K562 (cell line): ENCODE results near the gene MTOR. TPM values are rescaled to one million over a fixed set of nuclear protein-coding genes. Genes with fewer than 3 reads are reported as not detected.

Experiments used
- ATAC-seq: fragments of 200-7000 bp; cut with Tn5 transposase; 3 replicates; pipeline ENCODE4 v1.9.1; 2020; ENCODE audit warnings: moderate library complexity
- BruUV-seq: library from RNA; stranded (reverse); fragments of 400-500 nt; replicated peaks from 2 replicates; lab custom pipeline; 2021; lab: Mats Ljungman, UMichigan
- CTCF ChIA-PET: fragments of 300-600 bp; formaldehyde crosslinking; extraction: SDS; loops from one replicate; lab custom pipeline; 2021; ENCODE audit warnings: low intra/inter-chr PET ratio; lab: Yijun Ruan, JAX
- POLR2A ChIA-PET: fragments of 300-600, 350-650 bp; sonication (Branson Sonifier 250); formaldehyde crosslinking; extraction: SDS; loops from one replicate; lab custom pipeline; 2021; ENCODE audit warnings: antibody characterized with exemption, inconsistent platforms; lab: Yijun Ruan, JAX
- DNase-seq, 4 experiments: peaks; one replicate each; pipeline versions ENCODE4 v3.0.0 to v3.0.0-alpha.2; 2011 to 2018; ENCODE audit warnings: low spot score in 3 of 4, mixed read lengths in 3 of 4; ENCODE audit errors: extremely low read depth in 1 of 4
- FAIRE-seq: peaks from 2 replicates; lab custom pipeline; 2011; peaks lifted over from hg19 to GRCh38; lab: Jason Lieb, UNC
- H2AFZ ChIP-seq: 2 replicates; pipeline ENCODE4 v1.6.0; 2011; ENCODE audit warnings: low read depth, low read length, control low read depth, inconsistent platforms
- H3K27ac ChIP-seq: fragments of 200-600 bp; 3 replicates; pipeline ENCODE4 v1.8.0; 2011; ENCODE audit warnings: low read depth, mild to moderate bottlenecking, control low read depth, inconsistent platforms, low read length, moderate library complexity, mixed read lengths; ENCODE audit errors: extremely low read depth
- H3K27me3 ChIP-seq, 2 experiments: fragments of 300-600 bp in 1 of 2; 2 replicates in 1 of 2; 3 replicates in 1 of 2; pipeline versions ENCODE4 v1.6.0 to v1.8.0; 2011; ENCODE audit warnings: inconsistent platforms in 2 of 2, low read length in 2 of 2, mild to moderate bottlenecking in 1 of 2, mixed read lengths in 1 of 2, moderate library complexity in 1 of 2; ENCODE audit not compliant: control insufficient read depth in 2 of 2, insufficient read depth in 2 of 2
- H3K36me3 ChIP-seq: fragments of 300-600 bp; 3 replicates; pipeline ENCODE4 v1.8.0; 2011; ENCODE audit warnings: mild to moderate bottlenecking, low read length, inconsistent platforms; ENCODE audit not compliant: control insufficient read depth, insufficient read depth
- H3K4me1 ChIP-seq, 2 experiments: fragments of 200-600 bp in 1 of 2; replicated peaks in 1 of 2; 2 replicates in 1 of 2; 3 replicates in 1 of 2; pipeline versions ENCODE4 v1.5.1 to v1.8.0; 2011; ENCODE audit warnings: inconsistent platforms in 2 of 2, low read length in 2 of 2, mild to moderate bottlenecking in 1 of 2, mixed read lengths in 1 of 2, moderate library complexity in 1 of 2; ENCODE audit not compliant: control insufficient read depth in 2 of 2, insufficient read depth in 2 of 2
- H3K4me2 ChIP-seq: 2 replicates; pipeline ENCODE4 v1.6.1; 2011; ENCODE audit warnings: low read length, control low read depth, inconsistent platforms, mixed read lengths; ENCODE audit not compliant: insufficient read depth
- H3K4me3 ChIP-seq: fragments of 200-600 bp; sonication (generic), shearing (Covaris generic); 2 replicates; pipeline ENCODE4 v1.5.1; 2016; ENCODE audit warnings: control low read depth, inconsistent platforms
- H3K79me2 ChIP-seq: fragments of 200-600 bp; 3 replicates; pipeline ENCODE4 v1.8.0; 2011; ENCODE audit warnings: low read length, inconsistent platforms; ENCODE audit not compliant: control insufficient read depth, insufficient read depth
- H3K9ac ChIP-seq, 2 experiments: 2 replicates each; pipeline versions ENCODE4 v1.6.0 to v1.6.1; 2011; ENCODE audit warnings: low read depth in 2 of 2, low read length in 2 of 2, control low read depth in 1 of 2, inconsistent platforms in 1 of 2, mild to moderate bottlenecking in 1 of 2, mixed read lengths in 1 of 2; ENCODE audit not compliant: insufficient read depth in 1 of 2
- H3K9me1 ChIP-seq: one replicate; pipeline ENCODE4 v1.6.0; 2011; ENCODE audit warnings: inconsistent platforms, mild to moderate bottlenecking, low read length, moderate library complexity; ENCODE audit not compliant: control insufficient read depth, insufficient read depth
- H3K9me3 ChIP-seq: replicated peaks from 2 replicates; pipeline ENCODE4 v1.5.1; 2011; ENCODE audit warnings: low read depth, low read length, inconsistent platforms; ENCODE audit not compliant: control insufficient read depth, insufficient read depth
- H4K20me1 ChIP-seq: replicated peaks from 2 replicates; pipeline ENCODE4 v1.6.1; 2011; ENCODE audit warnings: low read length, inconsistent platforms, mixed read lengths; ENCODE audit not compliant: control insufficient read depth, insufficient read depth
- AFF4 ChIP-seq: sonication (generic); formaldehyde crosslinking; IDR thresholded peaks from 2 replicates; pipeline ENCODE4 v1.8.0; 2023; ENCODE audit warnings: mild to moderate bottlenecking, missing genetic modification reagents
- CBX8 ChIP-seq: fragments of 200-600 bp; sonication (generic); IDR thresholded peaks from 2 replicates; pipeline ENCODE4 v1.6.1; 2012; ENCODE audit warnings: borderline replicate concordance, mixed run types, low read depth, mild to moderate bottlenecking, moderate library complexity, mixed read lengths, low read length, control low read depth, inconsistent platforms; ENCODE audit not compliant: poor library complexity, severe bottlenecking; ENCODE audit errors: extremely low read depth
- ELF1 ChIP-seq: fragments of 200-800 bp; sonication (Bioruptor generic); IDR thresholded peaks from 2 replicates; pipeline ENCODE4 v1.6.1; 2016; ENCODE audit warnings: missing genetic modification characterization, missing compliant biosample characterization
- MCM5 ChIP-seq: fragments of 450-650 bp; IDR thresholded peaks from 2 replicates; pipeline ENCODE4 v1.6.1; 2016; ENCODE audit warnings: low read depth
- U2AF2 ChIP-seq: fragments of 200-400 bp; formaldehyde crosslinking; optimal IDR thresholded peaks from 2 replicates; pipeline ENCODE3; 2017; ENCODE audit warnings: low read depth, mild to moderate bottlenecking, low read length
- ZC3H8 ChIP-seq: fragments of 450-650 bp; IDR thresholded peaks from 2 replicates; pipeline ENCODE4 v1.6.1; 2017
- WGBS: fragments of 100-300 bp; shearing (Covaris generic); methylation state at CpG from one replicate; pipeline ENCODE4 v1.1.6; 2016; ENCODE audit warnings: low coverage, mixed read lengths; ENCODE audit not compliant: insufficient coverage; ENCODE audit errors: missing lambda C conversion rate; 5-methylcytosine and 5-hydroxymethylcytosine counted together
- in situ Hi-C: fragments of 300-500 bp; cut with MboI; formaldehyde crosslinking; loops from 4 replicates; pipeline ENCODE4 v1.15.0; 2018; ENCODE audit warnings: inconsistent platforms, mixed read lengths
- intact Hi-C: fragments of 100-400 bp; cut with micrococcal nuclease; formaldehyde crosslinking; loops from 2 replicates; pipeline ENCODE4 v1.14.2; 2022
- polyA plus RNA-seq, 8 experiments: library from polyadenylated mRNA; depleted of rRNA in 4 of 8; stranded (reverse) in 5 of 8; unstranded in 3 of 8; fragments of >200 nt; fragmentation: Nextera tagmentation in 2 of 8; fragmentation: Illumina TruSeq in 1 of 8; extraction: Ambion mirVana in 2 of 8; extraction: Trizol in 1 of 8; gene quantifications; 2 replicates each; pipeline versions ENCODE4 v1.2.1 to v1.2.3, GENCODE V29; 2011 to 2014; ENCODE audit warnings: inconsistent platforms in 1 of 8, missing spikeins in 1 of 8
- total RNA-seq, 7 experiments: library from RNA; depleted of rRNA in 6 of 7; stranded (reverse); fragments of >200 nt in 6 of 7; fragmentation: Illumina TruSeq in 2 of 7; extraction: Trizol in 2 of 7; gene quantifications; 2 replicates each; pipeline versions ENCODE4 v1.2.1 to v1.2.3, GENCODE V29; 2011 to 2021; ENCODE audit warnings: low replicate concordance in 1 of 7

MTOR gene
- total and polyA plus RNA-seq, 9 of the 15 experiments (the other 6 are each of a cell fraction or from before 2014, with no cell fraction given): 11.4 to 71.4 (median 52.2) TPM

GRCh38 chr1:11245904-11246719, 16.2 kb downstream of the MTOR start:
- no peak overlapping the region for H3K4me2 ChIP-seq
- ChIA-PET CTCF (no interaction called here), POLR2A (interaction anchor here (0.6 to 2.8 kb wide), 5 partner anchors 16 to 33 kb away, joined by 3 to 8 read pairs (median 5); partner anchors contain the start of gene MTOR)
- H2AFZ ChIP-seq: no peak overlapping the region
- no peak for ATAC-seq
- no peak overlapping the region for H3K9ac ChIP-seq
- WGBS: 94% methylated on average over 7 of the region's 7 CpGs
- intact Hi-C loops: no loop called here
- no peak overlapping the region for H3K4me3 ChIP-seq
- H4K20me1 ChIP-seq: peaks cover 6% of the 10 kb centered on the region; the same call in 1 of the 2 replicates
- H3K4me1 ChIP-seq: no peaks in the 10 kb centered on the region
- no peak overlapping the region for H3K27ac ChIP-seq
- FAIRE-seq: no peak
- no peak for DNase-seq
- H3K9me1 ChIP-seq: no peaks in the 10 kb centered on the region
- BruUV-seq: TSS peak; percentile 13
- in situ Hi-C loops: no loop called here
- peaks cover 82% of the 10 kb centered on the region for H3K36me3 ChIP-seq
- no peaks in the 10 kb centered on the region for H3K9me3 ChIP-seq
- TF ChIP-seq MCM5 (no peak), AFF4 (CRISPR knock-in tag) (no peak), ZC3H8 (no peak), ELF1 (tag) (no peak), U2AF2 (no peak), CBX8 (no peak)
- H3K27me3 ChIP-seq: no peaks in the 10 kb centered on the region
- H3K79me2 ChIP-seq: no peaks in the 10 kb centered on the region
